A204.1 (cell line): ENCODE data around the gene SPRTN.

Source experiments
- FAIRE-seq: peaks from 2 replicates; lab custom pipeline; 2012; peaks lifted over from hg19 to GRCh38; lab: Jason Lieb, UNC

Gene SPRTN

GRCh38 chr1:231382426-231382825 is 44.3 kb downstream of the SPRTN start:
- no peak for FAIRE-seq

- no peak for FAIRE-seq
These were observed 45.2 kb downstream of the SPRTN start for GRCh38 chr1:231383159-231383860.

GRCh38 chr1:231384696-231385415 is 46.8 kb downstream of the SPRTN start:
- no peak for FAIRE-seq

GRCh38 chr1:231385416-231385748 is 47.3 kb downstream of the SPRTN start:
- no peak for FAIRE-seq

GRCh38 chr1:231386466-231386865 is 48.4 kb downstream of the SPRTN start:
- FAIRE-seq, result no peak

GRCh38 chr1:231387770-231388669 is 49.9 kb downstream of the SPRTN start:
- FAIRE-seq, result no peak

GRCh38 chr1:231390071-231390470 is 52.0 kb downstream of the SPRTN start:
- FAIRE-seq, result no peak

- no peak for FAIRE-seq
These were observed 54.5 kb downstream of the SPRTN start for GRCh38 chr1:231392389-231393131.

- FAIRE-seq, result no peak
These were observed 55.6 kb downstream of the SPRTN start for GRCh38 chr1:231393668-231394067.

GRCh38 chr1:231395076-231395997 is 57.2 kb downstream of the SPRTN start:
- FAIRE-seq, result no peak

- no peak for FAIRE-seq
These were observed 57.9 kb downstream of the SPRTN start for GRCh38 chr1:231395998-231396390.

GRCh38 chr1:231396643-231397042 is 58.5 kb downstream of the SPRTN start:
- no peak for FAIRE-seq

- no peak for FAIRE-seq
These were observed 60.0 kb downstream of the SPRTN start for GRCh38 chr1:231397886-231398671.

GRCh38 chr1:231401478-231401877 is 63.4 kb downstream of the SPRTN start:
- FAIRE-seq, result no peak

- FAIRE-seq, result no peak
These were observed 66.2 kb downstream of the SPRTN start for GRCh38 chr1:231404318-231404717.
